Activated CD4-positive, alpha-beta T cell treated with anti-CD3 and anti-CD28 coated beads for 24 hours (primary cell): ENCODE data around the gene TACC3.

Experiments
- DNase-seq, 2 donors: peaks; one replicate each; pipeline ENCODE4 v3.0.0-alpha.2; 2020; ENCODE audit warnings: low read depth in 2 of 2

Gene TACC3

GRCh38 chr4:1775731-1776500, 54.6 kb downstream of the TACC3 start:
- DNase-seq = no peak

- DNase-seq = no peak
Measured at GRCh38 chr4:1776521-1777161, 55.3 kb downstream of the TACC3 start.

GRCh38 chr4:1777822-1778641, 56.7 kb downstream of the TACC3 start:
- DNase-seq = no peak

- no peak for DNase-seq
Measured at GRCh38 chr4:1778642-1779392, 57.5 kb downstream of the TACC3 start.

GRCh38 chr4:1779588-1780382, 58.5 kb downstream of the TACC3 start:
- DNase-seq = no peak

GRCh38 chr4:1780435-1780834, 59.1 kb downstream of the TACC3 start:
- no peak for DNase-seq

- DNase-seq = no peak
Measured at GRCh38 chr4:1783015-1783414, 61.7 kb downstream of the TACC3 start.

GRCh38 chr4:1783970-1784369, 62.6 kb downstream of the TACC3 start:
- no peak for DNase-seq

GRCh38 chr4:1784395-1784788, 63.1 kb downstream of the TACC3 start:
- no peak for DNase-seq

GRCh38 chr4:1784789-1785591, 63.7 kb downstream of the TACC3 start:
- no peak for DNase-seq

- DNase-seq = no peak
Measured at GRCh38 chr4:1785592-1785991, 64.3 kb downstream of the TACC3 start.

- no peak for DNase-seq
Measured at GRCh38 chr4:1786544-1787362, 65.4 kb downstream of the TACC3 start.

- DNase-seq = no peak
Measured at GRCh38 chr4:1787411-1788077, 66.2 kb downstream of the TACC3 start.

GRCh38 chr4:1788254-1788973, 67.1 kb downstream of the TACC3 start:
- DNase-seq = no peak

GRCh38 chr4:1789552-1789951, 68.2 kb downstream of the TACC3 start:
- no peak for DNase-seq

GRCh38 chr4:1790005-1790404, 68.7 kb downstream of the TACC3 start:
- no peak for DNase-seq

GRCh38 chr4:1792158-1792831, 71.0 kb downstream of the TACC3 start:
- DNase-seq = no peak
